ENCODE data around the gene TLE2. TPM values are rescaled to one million over a fixed set of nuclear protein-coding genes. Genes with fewer than 3 reads are reported as not detected.
"Not testable (repeated sequence)": the region's sequence is repeated elsewhere in the genome, so short reads cannot be mapped to it uniquely, and the experiment has no call there.

Gene TLE2
- polyA plus RNA-seq, 4 donors: 3.8 to 66.0 (median 12.3) TPM

- DNase-seq (no peak), FAIRE-seq (no peak)
- WGBS, 3 donors: 66 to 85% (median 80%) methylated on average over 6 of the region's 6 CpGs
- H3K4me3 ChIP-seq (ENCODE audit: low read depth in 1 of 3, low read length in 3 of 3): no peak overlapping the region
- no peak overlapping the region for H3K27ac ChIP-seq (ENCODE audit: low read depth in 1 of 3, low read length in 2 of 3)
- no peaks in the 10 kb centered on the region for H3K27me3 ChIP-seq (ENCODE audit: control insufficient read depth in 3 of 3, insufficient read depth in 3 of 3, low read length in 3 of 3)
- H3K4me1 ChIP-seq (ENCODE audit: control insufficient read depth in 3 of 3, insufficient read depth in 2 of 3, low read depth in 1 of 3, low read length in 2 of 3): peaks cover 2 to 13% (median 3%) of the 10 kb centered on the region in 3 donors
- no peaks in the 10 kb centered on the region for H3K9me3 ChIP-seq (ENCODE audit: control insufficient read depth in 2 of 2, insufficient read depth in 1 of 2, low read depth in 1 of 2, low read length in 1 of 2)
- H3K36me3 ChIP-seq (ENCODE audit: control insufficient read depth in 3 of 3, insufficient read depth in 2 of 3, low read depth in 1 of 3, low read length in 3 of 3): no peaks in the 10 kb centered on the region
These were observed 16.1 kb upstream of the TLE2 start for GRCh38 chr19:3045191-3045590.

- no peak overlapping the region for H3K4me3 ChIP-seq (ENCODE audit: low read depth in 1 of 3, low read length in 3 of 3)
- no peaks in the 10 kb centered on the region for H3K36me3 ChIP-seq (ENCODE audit: control insufficient read depth in 3 of 3, insufficient read depth in 2 of 3, low read depth in 1 of 3, low read length in 3 of 3)
- H3K4me1 ChIP-seq (ENCODE audit: control insufficient read depth in 3 of 3, insufficient read depth in 2 of 3, low read depth in 1 of 3, low read length in 2 of 3): peaks cover 0 to 7% (median 2%) of the 10 kb centered on the region in 3 donors
- no peak for FAIRE-seq
- H3K9me3 ChIP-seq (ENCODE audit: control insufficient read depth in 2 of 2, insufficient read depth in 1 of 2, low read depth in 1 of 2, low read length in 1 of 2): no peaks in the 10 kb centered on the region
- no peak for DNase-seq
- H3K27me3 ChIP-seq (ENCODE audit: control insufficient read depth in 3 of 3, insufficient read depth in 3 of 3, low read length in 3 of 3): no peaks in the 10 kb centered on the region
- H3K27ac ChIP-seq (ENCODE audit: low read depth in 1 of 3, low read length in 2 of 3): peak overlapping the region in 1 of 3 donors; percentile 70
- 46 to 57% (median 56%) methylated on average over 15 of the region's 15 CpGs for whole genome bisulfite sequencing, 3 donors
These were observed 13.7 kb upstream of the TLE2 start for GRCh38 chr19:3042621-3043267.

GRCh38 chr19:3041761-3042620 lies 12.9 kb upstream of the TLE2 start:
- Histone ChIP-seq H3K27me3 (ENCODE audit: control insufficient read depth in 3 of 3, insufficient read depth in 3 of 3, low read length in 3 of 3) (no peaks in the 10 kb centered on the region), H3K27ac (ENCODE audit: low read depth in 1 of 3, low read length in 2 of 3) (peak overlapping the region in 1 of 3 donors; percentile 70), H3K9me3 (ENCODE audit: control insufficient read depth in 2 of 2, insufficient read depth in 1 of 2, low read depth in 1 of 2, low read length in 1 of 2) (no peaks in the 10 kb centered on the region), H3K36me3 (ENCODE audit: control insufficient read depth in 3 of 3, insufficient read depth in 2 of 3, low read depth in 1 of 3, low read length in 3 of 3) (no peaks in the 10 kb centered on the region), H3K4me3 (ENCODE audit: low read depth in 1 of 3, low read length in 3 of 3) (peak overlapping the region in 1 of 3 donors; percentile 15), H3K4me1 (ENCODE audit: control insufficient read depth in 3 of 3, insufficient read depth in 2 of 3, low read depth in 1 of 3, low read length in 2 of 3) (peaks cover 0 to 3% (median 0%) of the 10 kb centered on the region in 3 donors)
- 18 to 44% (median 37%) methylated on average over 29 to 40 of the region's 40 CpGs for WGBS, 3 donors
- DNase-seq: no peak
- FAIRE-seq: no peak

GRCh38 chr19:3041327-3041726 lies 12.2 kb upstream of the TLE2 start:
- 67 to 83% (median 79%) methylated on average over 12 of the region's 12 CpGs for WGBS, 3 donors
- Histone ChIP-seq H3K36me3 (ENCODE audit: control insufficient read depth in 3 of 3, insufficient read depth in 2 of 3, low read depth in 1 of 3, low read length in 3 of 3) (no peaks in the 10 kb centered on the region), H3K9me3 (ENCODE audit: control insufficient read depth in 2 of 2, insufficient read depth in 1 of 2, low read depth in 1 of 2, low read length in 1 of 2) (no peaks in the 10 kb centered on the region), H3K4me3 (ENCODE audit: low read depth in 1 of 3, low read length in 3 of 3) (peak overlapping the region in 1 of 3 donors; percentile 15), H3K4me1 (ENCODE audit: control insufficient read depth in 3 of 3, insufficient read depth in 2 of 3, low read depth in 1 of 3, low read length in 2 of 3) (peaks cover 0 to 8% (median 0%) of the 10 kb centered on the region in 3 donors), H3K27me3 (ENCODE audit: control insufficient read depth in 3 of 3, insufficient read depth in 3 of 3, low read length in 3 of 3) (no peaks in the 10 kb centered on the region), H3K27ac (ENCODE audit: low read depth in 1 of 3, low read length in 2 of 3) (peak overlapping the region in 1 of 3 donors; percentile 51)
- FAIRE-seq (no peak), DNase-seq (no peak)

- H3K9me3 ChIP-seq (ENCODE audit: control insufficient read depth in 2 of 2, insufficient read depth in 1 of 2, low read depth in 1 of 2, low read length in 1 of 2): no peaks in the 10 kb centered on the region
- WGBS, 3 donors: 28 to 70% (median 42%) methylated on average over 17 of the region's 17 CpGs
- no peaks in the 10 kb centered on the region for H3K27me3 ChIP-seq (ENCODE audit: control insufficient read depth in 3 of 3, insufficient read depth in 3 of 3, low read length in 3 of 3)
- H3K4me1 ChIP-seq (ENCODE audit: control insufficient read depth in 3 of 3, insufficient read depth in 2 of 3, low read depth in 1 of 3, low read length in 2 of 3): peaks cover 0 to 17% (median 0%) of the 10 kb centered on the region in 3 donors
- DNase-seq: peak in 1 of 2 donors; percentile 29
- no peak overlapping the region for H3K27ac ChIP-seq (ENCODE audit: low read depth in 1 of 3, low read length in 2 of 3)
- no peak overlapping the region for H3K4me3 ChIP-seq (ENCODE audit: low read depth in 1 of 3, low read length in 3 of 3)
- H3K36me3 ChIP-seq (ENCODE audit: control insufficient read depth in 3 of 3, insufficient read depth in 2 of 3, low read depth in 1 of 3, low read length in 3 of 3): no peaks in the 10 kb centered on the region
- FAIRE-seq: no peak
These were observed 10.6 kb upstream of the TLE2 start for GRCh38 chr19:3039641-3040077.

GRCh38 chr19:3039125-3039524 lies 10.0 kb upstream of the TLE2 start:
- Histone ChIP-seq H3K27me3 (ENCODE audit: control insufficient read depth in 3 of 3, insufficient read depth in 3 of 3, low read length in 3 of 3) (no peaks in the 10 kb centered on the region), H3K27ac (ENCODE audit: low read depth in 1 of 3, low read length in 2 of 3) (no peak overlapping the region), H3K4me3 (ENCODE audit: low read depth in 1 of 3, low read length in 3 of 3) (no peak overlapping the region), H3K9me3 (ENCODE audit: control insufficient read depth in 2 of 2, insufficient read depth in 1 of 2, low read depth in 1 of 2, low read length in 1 of 2) (no peaks in the 10 kb centered on the region), H3K4me1 (ENCODE audit: control insufficient read depth in 3 of 3, insufficient read depth in 2 of 3, low read depth in 1 of 3, low read length in 2 of 3) (peaks cover 0 to 22% (median 0%) of the 10 kb centered on the region in 3 donors), H3K36me3 (ENCODE audit: control insufficient read depth in 3 of 3, insufficient read depth in 2 of 3, low read depth in 1 of 3, low read length in 3 of 3) (no peaks in the 10 kb centered on the region)
- DNase-seq (no peak), FAIRE-seq (no peak)
- 79 to 85% (median 82%) methylated on average over 5 of the region's 5 CpGs for WGBS, 3 donors

- no peaks in the 10 kb centered on the region for H3K9me3 ChIP-seq (ENCODE audit: control insufficient read depth in 2 of 2, insufficient read depth in 1 of 2, low read depth in 1 of 2, low read length in 1 of 2)
- H3K27ac ChIP-seq (ENCODE audit: low read depth in 1 of 3, low read length in 2 of 3): no peak overlapping the region
- no peaks in the 10 kb centered on the region for H3K27me3 ChIP-seq (ENCODE audit: control insufficient read depth in 3 of 3, insufficient read depth in 3 of 3, low read length in 3 of 3)
- WGBS, 3 donors: 66 to 83% (median 66%) methylated on average over 5 of the region's 5 CpGs
- H3K36me3 ChIP-seq (ENCODE audit: control insufficient read depth in 3 of 3, insufficient read depth in 2 of 3, low read depth in 1 of 3, low read length in 3 of 3): no peaks in the 10 kb centered on the region
- FAIRE-seq: no peak
- H3K4me3 ChIP-seq (ENCODE audit: low read depth in 1 of 3, low read length in 3 of 3): no peak overlapping the region
- DNase-seq: no peak
- H3K4me1 ChIP-seq (ENCODE audit: control insufficient read depth in 3 of 3, insufficient read depth in 2 of 3, low read depth in 1 of 3, low read length in 2 of 3): peaks cover 0 to 28% (median 0%) of the 10 kb centered on the region in 3 donors
These were observed 9.1 kb upstream of the TLE2 start for GRCh38 chr19:3038214-3038613.

GRCh38 chr19:3036977-3037544 lies 8.0 kb upstream of the TLE2 start:
- 53 to 68% (median 67%) methylated on average over 14 of the region's 14 CpGs for WGBS, 3 donors
- H3K9me3 ChIP-seq (ENCODE audit: control insufficient read depth in 2 of 2, insufficient read depth in 1 of 2, low read depth in 1 of 2, low read length in 1 of 2); FAIRE-seq; H3K4me3 ChIP-seq (ENCODE audit: low read depth in 1 of 3, low read length in 3 of 3); DNase-seq; H3K36me3 ChIP-seq (ENCODE audit: control insufficient read depth in 3 of 3, insufficient read depth in 2 of 3, low read depth in 1 of 3, low read length in 3 of 3); H3K27me3 ChIP-seq (ENCODE audit: control insufficient read depth in 3 of 3, insufficient read depth in 3 of 3, low read length in 3 of 3): not testable (repeated sequence)
- Histone ChIP-seq H3K4me1 (ENCODE audit: control insufficient read depth in 3 of 3, insufficient read depth in 2 of 3, low read depth in 1 of 3, low read length in 2 of 3) (peaks cover 0 to 28% (median 0%) of the 10 kb centered on the region in 3 donors), H3K27ac (ENCODE audit: low read depth in 1 of 3, low read length in 2 of 3) (peak overlapping the region in 1 of 3 donors; percentile 86)
